ENCODE results near the gene MAP2.
A peak's percentile ranks its signal among the peaks of the same experiment; 100 is the strongest.

GRCh38 chr2:209577376-209578357 is 153.8 kb downstream of the MAP2 start:
- TF ChIP-seq, protein P1, sequence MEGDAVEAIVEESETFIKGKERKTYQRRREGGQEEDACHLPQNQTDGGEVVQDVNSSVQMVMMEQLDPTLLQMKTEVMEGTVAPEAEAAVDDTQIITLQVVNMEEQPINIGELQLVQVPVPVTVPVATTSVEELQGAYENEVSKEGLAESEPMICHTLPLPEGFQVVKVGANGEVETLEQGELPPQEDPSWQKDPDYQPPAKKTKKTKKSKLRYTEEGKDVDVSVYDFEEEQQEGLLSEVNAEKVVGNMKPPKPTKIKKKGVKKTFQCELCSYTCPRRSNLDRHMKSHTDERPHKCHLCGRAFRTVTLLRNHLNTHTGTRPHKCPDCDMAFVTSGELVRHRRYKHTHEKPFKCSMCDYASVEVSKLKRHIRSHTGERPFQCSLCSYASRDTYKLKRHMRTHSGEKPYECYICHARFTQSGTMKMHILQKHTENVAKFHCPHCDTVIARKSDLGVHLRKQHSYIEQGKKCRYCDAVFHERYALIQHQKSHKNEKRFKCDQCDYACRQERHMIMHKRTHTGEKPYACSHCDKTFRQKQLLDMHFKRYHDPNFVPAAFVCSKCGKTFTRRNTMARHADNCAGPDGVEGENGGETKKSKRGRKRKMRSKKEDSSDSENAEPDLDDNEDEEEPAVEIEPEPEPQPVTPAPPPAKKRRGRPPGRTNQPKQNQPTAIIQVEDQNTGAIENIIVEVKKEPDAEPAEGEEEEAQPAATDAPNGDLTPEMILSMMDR (IDR thresholded peaks at IDR 0.05), result peak in 4 of 6 experiments; percentile 18 to 52 (median 20)
- TF ChIP-seq POLR2A (IDR thresholded peaks at IDR 0.05), result no peak
